ENCODE measurements around the gene FREY1. TPM values are rescaled to one million over a fixed set of nuclear protein-coding genes. Genes with fewer than 3 reads are reported as not detected.

Gene FREY1
- total RNA-seq, 2 donors from 2014 or later, result 0.55 to 0.82 TPM

GRCh38 chr11:45887587-45887986 lies 19.5 kb downstream of the FREY1 start:
- Histone ChIP-seq H3K27ac (no peak overlapping the region), H3K9me3 (no peaks in the 10 kb centered on the region), H3K4me1 (peaks cover 0 to 8% of the 10 kb centered on the region in 2 donors), H3K4me3 (no peak overlapping the region), H3K27me3 (no peaks in the 10 kb centered on the region), H3K36me3 (peaks cover 4% of the 10 kb centered on the region)
- TF ChIP-seq CTCF (IDR thresholded peaks at IDR 0.05), result no peak
- DNase-seq (ENCODE audit: low spot score), result no peak

GRCh38 chr11:45886816-45887520 lies 20.1 kb downstream of the FREY1 start:
- TF ChIP-seq CTCF (IDR thresholded peaks at IDR 0.05), result no peak

GRCh38 chr11:45885921-45886721 lies 20.9 kb downstream of the FREY1 start:
- Histone ChIP-seq H3K9me3 (no peaks in the 10 kb centered on the region), H3K36me3 (peaks cover 18% of the 10 kb centered on the region), H3K4me3 (peak overlapping the region; percentile 39 to 62), H3K27me3 (no peaks in the 10 kb centered on the region), H3K27ac (no peak overlapping the region), H3K4me1 (peaks cover 0 to 14% of the 10 kb centered on the region in 2 donors)
- no peak for DNase-seq (ENCODE audit: low spot score)
- TF ChIP-seq CTCF (IDR thresholded peaks at IDR 0.05), result no peak

More at GRCh38 chr11:45886816-45887520, 20.1 kb downstream of the FREY1 start:
- Histone ChIP-seq H3K4me3 (no peak overlapping the region), H3K36me3 (peaks cover 10% of the 10 kb centered on the region), H3K27me3 (no peaks in the 10 kb centered on the region), H3K4me1 (peaks cover 0 to 8% of the 10 kb centered on the region in 2 donors), H3K27ac (no peak overlapping the region), H3K9me3 (no peaks in the 10 kb centered on the region)
- no peak for DNase-seq (ENCODE audit: low spot score)

- no peak for TF ChIP-seq CTCF (IDR thresholded peaks at IDR 0.05)
- Histone ChIP-seq H3K9me3 (no peaks in the 10 kb centered on the region), H3K27me3 (no peaks in the 10 kb centered on the region), H3K36me3 (peaks cover 26% of the 10 kb centered on the region), H3K27ac (no peak within 1 kb of the TSS), H3K4me1 (peaks cover 0 to 14% of the 10 kb centered on the region in 2 donors), H3K4me3 (peak within 1 kb of the TSS; percentile 39 to 62)
- DNase-seq (ENCODE audit: low spot score), result no peak
These were observed 21.7 kb downstream of the FREY1 start, which contains the start of gene MAPK8IP1 for GRCh38 chr11:45885274-45885920. Gene MAPK8IP1 (plus strand): TSS chr11:45885651. CDS start chr11:45885821, 170 bp downstream.

- no peak overlapping the region for H3K4me3 ChIP-seq
- H3K4me1 ChIP-seq, result peaks cover 0 to 14% of the 10 kb centered on the region in 2 donors
- no peak overlapping the region for H3K27ac ChIP-seq
- H3K36me3 ChIP-seq, result peaks cover 33% of the 10 kb centered on the region
- no peak for DNase-seq (ENCODE audit: low spot score)
- no peaks in the 10 kb centered on the region for H3K27me3 ChIP-seq
- no peaks in the 10 kb centered on the region for H3K9me3 ChIP-seq
- no peak for TF ChIP-seq CTCF (IDR thresholded peaks at IDR 0.05)
These were observed 22.4 kb downstream of the FREY1 start for GRCh38 chr11:45884596-45885185.
